AG08395 (cell line): ENCODE data around the gene PHPT1.
"Not testable (repeated sequence)": the region's sequence is repeated elsewhere in the genome, so short reads cannot be mapped to it uniquely, and the experiment has no call there.

Experiments
- DNase-seq: peaks from one replicate; pipeline ENCODE4 v3.0.0; 2012; ENCODE audit warnings: mixed read lengths, low spot score

The PHPT1 gene

DNA sequence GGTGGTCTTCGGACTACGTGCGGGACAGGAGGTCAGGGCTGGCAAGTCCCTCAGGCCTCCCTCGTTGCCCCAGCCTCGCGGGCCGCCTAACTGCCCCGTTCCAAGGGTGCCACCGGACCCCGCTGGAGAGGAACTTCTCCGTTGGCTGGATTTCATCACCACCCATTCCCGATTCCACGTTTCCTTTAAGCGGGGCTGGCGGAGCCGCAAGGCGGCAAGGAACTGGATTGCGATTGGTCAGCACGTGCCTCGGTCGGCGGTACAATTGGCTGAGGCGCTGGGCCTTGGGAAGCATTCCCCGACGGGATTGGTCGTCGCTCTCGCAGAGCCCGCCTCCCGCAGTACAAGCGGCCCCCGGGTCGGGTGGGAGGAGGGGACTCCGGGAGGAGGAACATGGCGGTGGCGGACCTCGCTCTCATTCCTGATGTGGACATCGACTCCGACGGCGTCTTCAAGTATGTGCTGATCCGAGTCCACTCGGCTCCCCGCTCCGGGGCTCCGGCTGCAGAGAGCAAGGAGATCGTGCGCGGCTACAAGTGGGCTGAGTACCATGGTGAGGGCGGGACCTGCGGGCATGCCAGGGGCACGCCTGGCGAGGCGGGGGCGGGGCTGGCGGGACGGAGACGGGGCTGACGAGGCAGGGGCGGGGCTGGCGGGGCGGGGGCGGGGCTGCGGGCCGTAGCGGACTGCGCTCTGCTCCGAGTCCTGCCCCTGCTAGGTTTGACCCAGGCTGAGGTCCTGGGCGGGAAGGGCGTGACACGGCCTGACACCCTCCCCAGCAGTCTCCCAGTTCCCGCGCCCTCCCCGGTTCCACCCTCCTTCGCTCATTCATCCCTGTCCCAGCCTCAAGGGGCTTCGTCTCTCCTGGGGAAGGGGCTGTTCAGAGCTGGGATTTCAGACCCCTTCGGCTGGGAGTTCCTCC, at the start of gene PHPT1:
Gene PHPT1, plus strand, starts transcription at position 372 of the 922 bp plus-strand sequence. Its CDS starts 22 bp downstream, at position 394.
- peak; percentile 100 for DNase-seq

DNA sequence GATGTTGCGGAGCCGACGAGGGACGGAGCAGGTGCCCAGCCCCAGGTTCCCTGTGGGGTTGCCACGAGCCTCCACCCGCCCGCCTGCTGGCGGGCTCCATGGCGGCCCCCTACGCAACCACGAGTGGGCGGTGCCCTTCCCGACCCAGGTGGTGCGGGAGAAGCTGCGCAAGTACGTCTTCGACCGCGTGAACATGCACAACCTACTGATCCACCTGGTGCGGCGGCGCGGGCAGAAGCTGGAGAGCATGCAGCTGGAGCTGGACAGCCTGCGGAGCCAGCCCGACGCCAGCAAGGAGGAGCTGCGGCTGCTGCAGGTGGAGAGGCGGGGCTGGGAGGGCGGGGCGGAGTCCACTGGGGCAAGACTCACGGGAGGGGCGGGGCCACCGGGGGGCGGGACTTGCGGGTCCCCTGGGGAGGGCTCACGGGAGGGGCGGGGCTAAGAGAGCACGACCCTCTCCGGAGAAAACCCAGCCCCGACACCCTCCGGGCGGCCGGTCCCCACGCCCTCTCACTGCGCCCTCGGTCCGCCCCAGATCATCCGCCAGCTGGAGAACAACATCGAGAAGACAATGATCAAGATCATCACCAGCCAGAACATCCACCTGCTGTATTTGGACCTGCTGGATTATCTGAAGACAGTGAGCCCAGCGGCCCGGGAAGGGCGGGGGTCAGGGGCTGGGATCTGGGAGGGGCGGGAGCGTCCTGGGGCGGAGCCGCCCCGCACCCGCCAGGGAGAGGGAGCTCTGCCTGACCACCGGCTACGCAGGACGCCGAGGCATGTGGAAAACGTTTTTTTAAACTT, 49.2 kb upstream of the PHPT1 start:
- DNase-seq: peak; percentile 48

GRCh38 chr9:136802321-136802720, 46.9 kb upstream of the PHPT1 start:
- no peak for DNase-seq

DNA sequence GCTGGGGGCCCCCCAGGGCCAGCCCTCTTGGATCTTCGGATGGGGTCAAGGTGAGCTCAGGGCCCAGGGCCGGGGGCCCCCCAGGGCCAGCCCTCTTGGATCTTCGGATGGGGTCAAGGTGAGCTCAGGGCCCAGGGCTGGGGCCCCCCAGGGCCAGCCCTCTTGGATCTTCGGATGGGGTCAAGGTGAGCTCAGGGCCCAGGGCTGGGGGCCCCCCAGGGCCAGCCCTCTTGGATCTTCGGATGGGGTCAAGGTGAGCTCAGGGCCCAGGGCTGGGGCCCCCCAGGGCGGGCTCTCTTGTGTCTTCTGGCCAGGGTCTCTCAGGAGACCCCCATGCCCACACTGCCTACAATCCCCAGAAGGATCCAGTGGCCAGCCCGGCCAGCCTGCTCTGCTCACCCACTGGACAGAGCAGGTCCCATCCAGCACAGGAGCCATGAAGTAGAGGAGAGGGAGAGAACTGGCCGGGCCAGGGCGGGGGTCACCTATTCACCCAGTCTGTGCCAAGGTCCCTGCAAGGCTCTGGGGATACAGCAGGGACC, 46.1 kb upstream of the PHPT1 start:
- DNase-seq: not testable (repeated sequence)

- no peak for DNase-seq
Observed at GRCh38 chr9:136803551-136804508, 45.4 kb upstream of the PHPT1 start.

DNA sequence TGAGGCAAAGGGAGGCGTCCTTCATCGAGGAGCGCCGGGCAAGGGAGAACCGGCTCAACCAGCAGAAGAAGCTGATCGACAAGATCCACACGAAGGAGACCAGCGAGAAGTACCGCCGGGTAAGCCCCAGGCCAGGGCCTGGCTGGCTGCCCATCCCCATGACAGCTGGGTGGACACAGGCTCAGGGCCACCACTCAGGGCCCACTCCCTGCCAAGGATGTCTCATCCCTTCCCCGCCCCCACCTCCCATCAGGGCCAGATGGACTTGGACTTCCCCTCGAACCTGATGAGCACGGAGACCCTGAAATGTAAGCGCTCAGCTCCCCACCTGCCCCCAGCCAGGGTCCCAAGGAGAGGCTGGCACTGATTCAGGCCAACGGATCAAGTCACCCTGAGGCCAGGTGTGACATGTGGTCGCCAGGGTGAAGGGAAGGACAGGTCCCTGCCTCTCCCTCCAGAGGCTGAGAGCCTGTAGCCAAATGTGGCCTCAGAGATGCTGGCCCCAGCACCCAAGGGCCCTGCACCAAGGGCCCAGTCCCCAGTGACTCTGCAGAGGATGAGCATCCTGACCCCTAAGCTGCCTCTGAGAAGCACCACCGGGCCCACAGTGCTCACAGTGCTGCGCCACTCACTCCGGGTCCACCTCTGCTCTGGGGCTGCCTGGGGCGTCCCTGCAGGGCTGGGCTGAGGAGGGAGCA, 44.6 kb upstream of the PHPT1 start:
- DNase-seq: no peak

GRCh38 chr9:136805207-136805740, 43.9 kb upstream of the PHPT1 start:
- no peak for DNase-seq

DNA sequence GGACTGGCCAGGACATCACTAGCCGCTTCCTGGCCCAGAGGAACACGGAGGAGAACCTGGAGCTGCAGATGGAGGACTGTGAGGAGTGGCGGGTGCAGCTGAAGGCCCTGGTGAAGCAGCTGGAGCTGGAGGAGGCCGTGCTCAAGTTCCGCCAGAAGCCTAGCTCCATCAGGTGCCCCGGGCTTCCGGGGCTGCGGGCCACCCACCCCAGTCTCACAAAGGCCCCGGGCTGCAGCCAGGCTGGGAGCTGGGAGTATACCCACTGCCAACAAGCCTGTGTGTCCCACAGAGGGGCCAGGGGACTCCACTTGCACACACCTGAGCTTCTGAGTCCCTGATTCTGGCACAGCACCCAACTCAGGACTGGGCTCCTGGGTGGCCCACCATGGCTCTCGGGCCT, 43.1 kb upstream of the PHPT1 start:
- DNase-seq: no peak

DNA sequence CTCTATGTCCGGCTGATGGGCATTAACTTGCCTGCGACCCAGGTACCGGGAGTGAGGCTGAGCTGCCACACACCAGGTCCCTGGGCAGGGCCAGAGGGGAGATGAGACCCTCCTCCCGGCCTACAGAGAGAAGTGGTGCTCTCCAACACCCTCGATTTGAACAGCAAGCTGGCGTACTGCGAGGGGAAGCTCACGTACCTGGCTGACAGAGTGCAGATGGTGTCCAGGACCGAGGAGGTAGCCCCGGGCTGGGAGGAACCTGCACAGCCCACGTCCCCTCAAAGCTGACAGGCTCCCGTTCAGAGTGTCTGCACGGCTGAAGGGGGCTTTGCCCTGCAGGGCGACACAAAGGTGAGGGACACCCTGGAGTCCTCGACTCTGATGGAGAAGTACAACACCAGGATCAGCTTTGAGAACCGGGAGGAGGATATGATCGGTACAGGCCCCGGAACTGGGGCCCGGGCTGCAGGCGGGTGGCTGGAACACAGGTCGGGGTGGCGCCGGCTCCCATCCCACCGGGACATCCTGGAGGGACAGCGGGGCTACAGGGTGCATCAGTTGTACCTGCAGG, 42.5 kb upstream of the PHPT1 start:
- DNase-seq: no peak

DNA sequence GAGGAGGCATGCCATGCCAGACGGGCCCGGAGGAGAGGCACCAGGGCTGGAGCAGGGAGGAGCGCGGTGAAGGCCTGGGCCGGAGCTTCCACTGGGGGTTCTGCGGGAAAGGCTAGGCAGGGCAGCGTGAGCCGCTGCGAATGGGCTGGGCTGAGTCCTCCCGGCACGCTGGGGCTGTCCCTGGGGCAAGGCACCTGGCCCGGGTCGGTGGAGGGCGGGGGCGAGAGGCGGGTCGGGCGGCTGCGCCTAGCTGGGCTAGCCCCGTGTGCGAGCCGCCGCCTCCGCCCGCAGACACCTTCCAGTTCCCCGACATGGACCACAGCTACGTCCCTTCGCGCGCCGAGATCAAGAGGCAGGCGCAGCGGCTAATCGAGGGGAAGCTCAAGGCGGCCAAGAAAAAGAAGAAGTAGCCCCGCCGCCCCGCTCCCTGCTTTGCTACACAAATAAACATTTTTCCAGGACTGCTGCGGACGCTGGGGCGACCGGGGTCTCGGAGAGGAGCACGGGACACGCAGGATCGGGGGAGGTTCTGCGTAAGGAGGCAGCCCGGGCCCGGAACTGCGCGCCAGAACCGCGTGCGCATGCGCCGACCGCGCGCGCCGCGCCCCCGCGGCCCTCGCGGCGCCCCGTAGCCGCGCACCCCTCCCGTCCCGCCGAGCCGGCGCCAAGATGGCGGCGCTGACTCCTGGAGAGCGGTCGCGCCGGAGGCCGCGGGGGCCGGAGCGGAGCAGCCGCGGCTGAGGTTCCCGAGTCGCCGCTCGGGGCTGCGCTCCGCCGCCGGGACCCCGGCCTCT, 41.7 kb upstream of the PHPT1 start, which contains the start of gene RABL6:
Gene RABL6, plus strand, starts transcription at position 668 of the 794 bp plus-strand sequence. CDS start 249 bp downstream, outside the sequence.
- peak; percentile 98 for DNase-seq

- DNase-seq: peak; percentile 12
Observed at GRCh38 chr9:136808075-136808805, 41.0 kb upstream of the PHPT1 start.

DNA sequence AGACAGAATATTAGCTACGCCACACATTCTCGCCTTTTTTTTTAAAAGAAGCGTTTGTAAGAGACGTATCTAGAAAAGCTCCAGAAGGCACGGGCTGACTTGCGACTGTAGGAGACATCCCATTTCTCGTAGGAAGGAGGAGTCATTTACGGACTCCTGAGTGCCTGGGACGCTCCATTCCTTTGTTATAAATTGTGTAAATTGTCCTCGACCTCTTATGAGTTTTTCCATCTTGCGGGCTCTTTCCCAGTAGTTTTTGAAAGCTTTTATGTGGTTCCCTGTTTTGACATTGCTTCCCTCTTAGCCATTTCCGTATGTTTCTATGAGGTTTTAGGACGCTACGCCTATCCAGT, 40.4 kb upstream of the PHPT1 start:
- peak; percentile 44 for DNase-seq

DNA sequence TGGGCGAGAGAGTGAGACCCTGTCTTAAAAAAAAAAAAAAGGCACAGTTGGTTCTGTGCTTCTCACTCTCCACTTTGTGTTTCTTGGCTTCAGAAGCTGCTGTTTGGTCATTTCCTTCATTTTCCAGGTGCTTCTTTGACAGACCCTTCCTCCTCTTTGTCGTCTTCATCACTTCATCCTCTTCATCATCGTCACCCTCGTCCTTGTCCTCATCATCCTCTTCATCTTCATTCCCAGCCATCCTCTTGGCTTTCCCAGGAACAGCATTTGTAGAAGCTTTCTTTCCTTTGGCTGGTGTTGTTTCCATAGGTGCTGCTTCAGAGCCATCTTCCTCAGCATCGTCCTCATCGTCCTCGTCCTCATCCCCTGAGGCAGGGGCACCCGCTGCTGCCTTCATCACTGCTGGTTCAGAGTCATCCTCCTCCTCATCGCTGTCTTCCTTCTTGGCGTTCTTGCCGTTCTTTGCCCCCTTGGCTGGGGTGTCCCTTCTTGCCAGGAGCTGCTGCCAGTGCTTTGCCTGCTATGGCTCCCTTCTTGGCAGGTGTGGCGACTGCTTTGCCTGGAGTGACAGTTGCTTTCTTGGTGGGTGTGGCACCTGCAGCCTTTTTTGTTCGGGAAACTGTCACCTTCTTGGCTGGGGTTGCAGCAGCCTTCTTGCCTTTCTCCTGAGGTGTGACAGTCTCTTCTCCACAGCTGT, 34.3 kb upstream of the PHPT1 start:
- no peak for DNase-seq

DNA sequence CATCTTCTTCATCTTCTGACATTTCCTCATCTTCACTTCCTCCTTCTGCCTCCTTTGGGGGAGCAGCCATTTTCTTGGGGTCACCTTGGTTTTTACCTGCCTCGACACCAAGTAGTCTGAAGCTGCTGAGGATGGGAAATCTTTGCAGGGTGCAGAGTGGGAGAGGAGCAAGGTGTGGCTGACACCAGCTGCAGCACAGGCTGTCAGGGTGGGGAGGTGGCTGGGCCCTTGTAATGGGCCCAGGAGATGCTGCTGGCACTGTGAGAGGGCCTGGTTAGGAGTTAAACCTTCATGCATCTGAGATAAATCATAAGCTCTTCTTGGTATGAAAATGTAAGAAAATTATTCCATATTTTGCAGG, 33.8 kb upstream of the PHPT1 start:
- DNase-seq: no peak

GRCh38 chr9:136820971-136821825, 28.0 kb upstream of the PHPT1 start:
- peak; percentile 26 for DNase-seq

- no peak for DNase-seq
Observed at GRCh38 chr9:136821826-136822544, 27.2 kb upstream of the PHPT1 start.
